IMR-90 (cell line): ENCODE results near the gene YPEL4.

Source experiments
- CEBPB ChIP-seq: IDR thresholded peaks from 2 replicates; pipeline ENCODE4 v1.6.1; 2012; ENCODE audit warnings: low read depth, low read length, improper control_type of control experiment
- MAFK ChIP-seq: IDR thresholded peaks from 2 replicates; pipeline ENCODE4 v1.6.1; 2012; ENCODE audit warnings: low read depth, low read length, improper control_type of control experiment
- POLR2A ChIP-seq: IDR thresholded peaks from 2 replicates; pipeline ENCODE4 v1.6.1; 2012; ENCODE audit warnings: mild to moderate bottlenecking, low read depth, low read length
- RFX5 ChIP-seq: IDR thresholded peaks from 2 replicates; pipeline ENCODE4 v1.8.0; 2012; ENCODE audit warnings: low read depth, mild to moderate bottlenecking, low read length, moderate library complexity
- TF ChIP-seq, protein P1 (sequence below): conservative IDR thresholded peaks from 2 replicates; pipeline ENCODE4 v1.5.1; 2012; ENCODE audit warnings: mild to moderate bottlenecking, low read depth, low read length, improper control_type of control experiment
- TF ChIP-seq, protein P2 (sequence below): fragments of 150-350 bp; IDR thresholded peaks from 2 replicates; pipeline ENCODE4 v1.6.1; 2016; ENCODE audit warnings: low read depth, mild to moderate bottlenecking, low read length, moderate library complexity, borderline replicate concordance

DNA sequence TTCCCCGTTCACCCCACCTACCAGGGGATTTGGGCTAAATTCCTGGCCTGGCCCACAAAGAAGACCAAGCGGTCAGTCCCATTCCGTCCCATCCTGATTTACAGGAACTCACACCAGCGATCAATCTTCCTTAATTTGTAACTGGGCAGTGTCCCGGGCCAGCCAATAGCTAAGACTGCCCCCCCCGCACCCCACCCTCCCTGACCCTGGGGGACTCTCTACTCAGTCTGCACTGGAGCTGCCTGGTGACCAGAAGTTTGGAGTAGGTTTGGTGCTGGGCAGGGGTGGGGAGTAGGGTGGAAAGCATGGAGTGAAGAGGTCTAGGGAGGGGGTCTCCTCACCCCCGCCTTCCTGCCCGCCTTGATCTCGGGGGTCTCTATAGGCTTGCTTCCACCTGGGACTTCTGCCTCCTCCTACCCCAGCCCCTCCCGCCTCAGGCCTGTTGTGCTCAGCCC is 52.2 kb downstream of the YPEL4 start, which contains the start of gene SERPING1:
- TF ChIP-seq POLR2A: no peak
- TF ChIP-seq, protein P1, sequence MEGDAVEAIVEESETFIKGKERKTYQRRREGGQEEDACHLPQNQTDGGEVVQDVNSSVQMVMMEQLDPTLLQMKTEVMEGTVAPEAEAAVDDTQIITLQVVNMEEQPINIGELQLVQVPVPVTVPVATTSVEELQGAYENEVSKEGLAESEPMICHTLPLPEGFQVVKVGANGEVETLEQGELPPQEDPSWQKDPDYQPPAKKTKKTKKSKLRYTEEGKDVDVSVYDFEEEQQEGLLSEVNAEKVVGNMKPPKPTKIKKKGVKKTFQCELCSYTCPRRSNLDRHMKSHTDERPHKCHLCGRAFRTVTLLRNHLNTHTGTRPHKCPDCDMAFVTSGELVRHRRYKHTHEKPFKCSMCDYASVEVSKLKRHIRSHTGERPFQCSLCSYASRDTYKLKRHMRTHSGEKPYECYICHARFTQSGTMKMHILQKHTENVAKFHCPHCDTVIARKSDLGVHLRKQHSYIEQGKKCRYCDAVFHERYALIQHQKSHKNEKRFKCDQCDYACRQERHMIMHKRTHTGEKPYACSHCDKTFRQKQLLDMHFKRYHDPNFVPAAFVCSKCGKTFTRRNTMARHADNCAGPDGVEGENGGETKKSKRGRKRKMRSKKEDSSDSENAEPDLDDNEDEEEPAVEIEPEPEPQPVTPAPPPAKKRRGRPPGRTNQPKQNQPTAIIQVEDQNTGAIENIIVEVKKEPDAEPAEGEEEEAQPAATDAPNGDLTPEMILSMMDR: no peak
- no peak for TF ChIP-seq RFX5
- no peak for TF ChIP-seq CEBPB
- TF ChIP-seq MAFK: no peak
- TF ChIP-seq, protein P2, sequence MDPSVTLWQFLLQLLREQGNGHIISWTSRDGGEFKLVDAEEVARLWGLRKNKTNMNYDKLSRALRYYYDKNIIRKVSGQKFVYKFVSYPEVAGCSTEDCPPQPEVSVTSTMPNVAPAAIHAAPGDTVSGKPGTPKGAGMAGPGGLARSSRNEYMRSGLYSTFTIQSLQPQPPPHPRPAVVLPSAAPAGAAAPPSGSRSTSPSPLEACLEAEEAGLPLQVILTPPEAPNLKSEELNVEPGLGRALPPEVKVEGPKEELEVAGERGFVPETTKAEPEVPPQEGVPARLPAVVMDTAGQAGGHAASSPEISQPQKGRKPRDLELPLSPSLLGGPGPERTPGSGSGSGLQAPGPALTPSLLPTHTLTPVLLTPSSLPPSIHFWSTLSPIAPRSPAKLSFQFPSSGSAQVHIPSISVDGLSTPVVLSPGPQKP: no peak
